Activated T-helper 1 cell treated with anti-CD3 and anti-CD28 coated beads, Interleukin-12 subunit alpha, Interleukin-12 subunit beta, Interleukin-2, Interleukin-4 antibody, amounts not matched to agents 30 ng/mL and 10 ng/mL and 1 ng/mL, durations not matched to agents 14 hours and 24 hours and 36 hours (primary cell): Measurements from ENCODE around the gene PTPA. TPM values are rescaled to one million over a fixed set of nuclear protein-coding genes. Genes with fewer than 3 reads are reported as not detected.
"Not testable (repeated sequence)": the region's sequence is repeated elsewhere in the genome, so short reads cannot be mapped to it uniquely, and the experiment has no call there.

Experiments
- DNase-seq: peaks from one replicate; pipeline ENCODE4 v3.0.0; 2021; ENCODE audit warnings: low spot score
- H3K27ac Mint-ChIP-seq: one replicate; pipeline ENCODE4 v1.8.0; 2021; ENCODE audit warnings: mild to moderate bottlenecking, mixed read lengths
- H3K27me3 Mint-ChIP-seq: one replicate; pipeline ENCODE4 v1.8.0; 2022; ENCODE audit warnings: mild to moderate bottlenecking, moderate library complexity, mixed read lengths; ENCODE audit not compliant: insufficient read depth
- H3K36me3 Mint-ChIP-seq: one replicate; pipeline ENCODE4 v1.8.0; 2021; ENCODE audit warnings: low read depth, mixed read lengths
- H3K4me1 Mint-ChIP-seq: one replicate; pipeline ENCODE4 v1.8.0; 2021; ENCODE audit warnings: low read depth, mixed read lengths
- H3K4me3 Mint-ChIP-seq: one replicate; pipeline ENCODE4 v1.8.0; 2021; ENCODE audit warnings: mild to moderate bottlenecking, moderate library complexity, mixed read lengths
- H3K9me3 Mint-ChIP-seq: one replicate; pipeline ENCODE4 v1.8.0; 2021; ENCODE audit warnings: mixed read lengths
- intact Hi-C: fragments of 100-400 bp; cut with micrococcal nuclease; formaldehyde crosslinking; loops from one replicate; pipeline ENCODE4 v1.15.1; 2024
- total RNA-seq: library from RNA; stranded (reverse); gene quantifications from 2 replicates; pipeline ENCODE4 v1.2.3, GENCODE V29; 2022

PTPA gene
- total RNA-seq, 1 donor from 2014 or later, result 114 TPM

DNA sequence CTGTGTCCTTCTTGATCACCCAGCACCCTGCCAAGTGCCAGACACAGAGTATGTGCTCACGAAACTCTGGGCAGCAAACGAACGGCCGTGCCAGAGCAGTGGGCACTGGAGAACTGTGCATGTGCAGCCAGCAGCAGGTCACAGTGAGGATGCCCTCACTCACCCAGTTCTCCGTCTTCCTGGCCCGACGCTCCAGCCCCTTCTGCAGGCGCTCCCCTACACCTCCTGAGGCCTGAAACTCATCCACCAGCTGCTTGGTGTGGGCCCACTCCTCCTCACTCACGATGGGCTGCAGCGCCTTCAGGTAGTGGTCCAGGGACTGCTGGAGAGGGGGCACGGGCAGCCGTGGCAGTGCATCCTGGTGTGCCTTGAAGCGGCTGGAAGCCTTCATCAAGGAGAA, 3.6 kb upstream of the PTPA start:
- Mint-ChIP-seq H3K27me3 (no peaks in the 10 kb centered on the region), H3K9me3 (no peaks in the 10 kb centered on the region), H3K36me3 (peaks cover 4% of the 10 kb centered on the region), H3K4me3 (no peak overlapping the region), H3K27ac (no peak overlapping the region), H3K4me1 (peaks cover 22% of the 10 kb centered on the region)
- intact Hi-C loops, result no loop called here
- no peak for DNase-seq

- peak overlapping the region; percentile 84 for H3K4me3 Mint-ChIP-seq
- intact Hi-C loops, result no loop called here
- peaks cover 22% of the 10 kb centered on the region for H3K4me1 Mint-ChIP-seq
These were observed 3.0 kb upstream of the PTPA start for GRCh38 chr9:129108083-129108804.

GRCh38 chr9:129108805-129109536, 2.2 kb upstream of the PTPA start:
- peak overlapping the region; percentile 84 for H3K4me3 Mint-ChIP-seq
- no peak overlapping the region for H3K27ac Mint-ChIP-seq
- no peaks in the 10 kb centered on the region for H3K27me3 Mint-ChIP-seq
- DNase-seq, result no peak
- peaks cover 4% of the 10 kb centered on the region for H3K36me3 Mint-ChIP-seq
- H3K4me1 Mint-ChIP-seq, result peaks cover 22% of the 10 kb centered on the region
- H3K9me3 Mint-ChIP-seq, result no peaks in the 10 kb centered on the region
- intact Hi-C loops, result no loop called here

More at GRCh38 chr9:129108083-129108804, 3.0 kb upstream of the PTPA start:
- H3K36me3 Mint-ChIP-seq, result peaks cover 4% of the 10 kb centered on the region
- H3K27ac Mint-ChIP-seq, result no peak overlapping the region
- DNase-seq, result no peak
- H3K9me3 Mint-ChIP-seq, result no peaks in the 10 kb centered on the region
- H3K27me3 Mint-ChIP-seq, result no peaks in the 10 kb centered on the region

GRCh38 chr9:129109537-129109903, 1.7 kb upstream of the PTPA start:
- Mint-ChIP-seq H3K27me3 (no peaks in the 10 kb centered on the region), H3K27ac (peak overlapping the region; percentile 73), H3K36me3 (peaks cover 4% of the 10 kb centered on the region), H3K9me3 (no peaks in the 10 kb centered on the region), H3K4me3 (peak overlapping the region; percentile 84), H3K4me1 (peaks cover 26% of the 10 kb centered on the region)
- intact Hi-C loops, result no loop called here
- no peak for DNase-seq

GRCh38 chr9:129109952-129110739, 1.1 kb upstream of the PTPA start:
- Mint-ChIP-seq H3K4me1 (peaks cover 32% of the 10 kb centered on the region), H3K27me3 (no peaks in the 10 kb centered on the region), H3K9me3 (no peaks in the 10 kb centered on the region), H3K4me3 (peak overlapping the region; percentile 72), H3K36me3 (peaks cover 4% of the 10 kb centered on the region), H3K27ac (no peak overlapping the region)
- peak; percentile 2 for DNase-seq
- intact Hi-C loops, result loop anchor here (1.0 to 2.0 kb wide), 8 partner anchors 29 to 654 kb away; partner anchors contain the start of genes DOLK, DOLPP1, IER5L and MIGA2

DNA sequence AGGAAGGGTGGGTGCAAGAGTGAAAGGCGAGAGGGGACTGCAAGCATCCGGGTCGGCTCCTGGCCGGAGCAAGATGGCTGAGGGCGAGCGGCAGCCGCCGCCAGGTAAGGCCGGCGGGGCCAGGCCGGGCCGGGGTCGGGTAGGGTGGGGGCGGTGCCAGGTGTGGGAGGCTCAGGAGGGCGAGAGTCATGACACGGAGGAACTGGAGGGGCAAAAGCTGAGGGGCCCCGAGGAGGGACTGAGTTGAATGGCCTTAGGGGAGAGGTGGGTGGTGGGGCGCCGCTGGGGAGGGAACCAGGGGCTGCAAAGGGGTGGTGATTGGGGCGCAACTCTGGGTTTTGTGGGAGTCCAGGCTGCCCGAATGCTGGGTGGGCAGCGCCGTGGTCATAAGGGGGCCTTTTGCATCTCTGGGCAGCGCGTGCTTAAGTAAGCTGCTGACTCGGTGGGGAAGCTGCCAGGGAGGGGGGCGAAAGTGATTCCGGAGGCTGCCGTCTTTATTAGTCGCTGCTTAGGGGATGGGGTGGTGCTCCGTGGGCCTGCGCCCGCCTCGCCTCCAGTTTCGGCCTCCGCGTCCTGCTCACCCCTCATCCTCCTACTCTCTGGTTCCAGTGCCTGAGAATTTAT, 425 bp downstream of the PTPA start:
- peaks cover 36% of the 10 kb centered on the region for H3K4me1 Mint-ChIP-seq
- peak overlapping the region; percentile 96 for H3K4me3 Mint-ChIP-seq
- H3K36me3 Mint-ChIP-seq, result peaks cover 4% of the 10 kb centered on the region
- intact Hi-C loops, result loop anchor here (1.0 to 2.0 kb wide), 4 partner anchors 20 to 559 kb away; partner anchors contain the start of genes SPOUT1 and SPTAN1
- H3K27me3 Mint-ChIP-seq, result no peaks in the 10 kb centered on the region
- DNase-seq, result no peak
- H3K27ac Mint-ChIP-seq, result peak overlapping the region; percentile 93
- H3K9me3 Mint-ChIP-seq, result no peaks in the 10 kb centered on the region

GRCh38 chr9:129112526-129112925, 1.3 kb downstream of the PTPA start:
- intact Hi-C loops, H3K27me3 Mint-ChIP-seq, DNase-seq, H3K9me3 Mint-ChIP-seq, H3K36me3 Mint-ChIP-seq: not testable (repeated sequence)
- Mint-ChIP-seq H3K4me3 (peak overlapping the region; percentile 96), H3K27ac (peak overlapping the region; percentile 93), H3K4me1 (peaks cover 36% of the 10 kb centered on the region)

- H3K9me3 Mint-ChIP-seq, result no peaks in the 10 kb centered on the region
These were observed 2.6 kb downstream of the PTPA start for GRCh38 chr9:129113645-129114304.

DNA sequence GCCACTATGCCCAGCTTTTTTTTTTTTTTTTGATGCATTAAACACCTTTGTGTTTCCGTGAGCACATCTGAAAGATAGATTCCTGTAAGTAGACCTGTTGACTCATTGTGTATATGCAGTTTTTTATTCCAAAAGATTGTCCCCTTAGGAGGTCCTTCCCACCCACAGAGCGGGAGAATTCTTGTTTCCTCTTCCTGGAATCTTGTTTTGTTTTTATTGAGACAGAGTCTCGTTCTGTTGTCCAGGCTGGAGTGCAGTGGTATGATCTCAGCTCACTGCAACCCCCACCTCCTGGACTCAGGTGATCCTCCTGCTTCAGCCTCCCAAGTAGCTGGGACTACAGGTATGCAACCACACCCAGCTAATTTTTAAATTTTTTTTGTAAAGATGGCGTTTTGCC, 7.6 kb downstream of the PTPA start:
- Mint-ChIP-seq H3K9me3 (no peaks in the 10 kb centered on the region), H3K27me3 (no peaks in the 10 kb centered on the region), H3K27ac (no peak overlapping the region), H3K36me3 (peaks cover 9% of the 10 kb centered on the region), H3K4me1 (peaks cover 13% of the 10 kb centered on the region), H3K4me3 (no peak overlapping the region)
- intact Hi-C loops, result no loop called here
- no peak for DNase-seq

More at GRCh38 chr9:129113645-129114304, 2.6 kb downstream of the PTPA start:
- Mint-ChIP-seq H3K27me3 (no peaks in the 10 kb centered on the region), H3K4me3 (peak overlapping the region; percentile 15), H3K4me1 (peaks cover 30% of the 10 kb centered on the region), H3K27ac (no peak overlapping the region), H3K36me3 (peaks cover 4% of the 10 kb centered on the region)
- DNase-seq, result no peak
- intact Hi-C loops, result no loop called here

GRCh38 chr9:129121483-129121882, 10.3 kb downstream of the PTPA start:
- DNase-seq, result no peak
- no peaks in the 10 kb centered on the region for H3K4me1 Mint-ChIP-seq
- no peak overlapping the region for H3K4me3 Mint-ChIP-seq
- H3K36me3 Mint-ChIP-seq, result peaks cover 14% of the 10 kb centered on the region
- no peak overlapping the region for H3K27ac Mint-ChIP-seq
- intact Hi-C loops, result no loop called here
- H3K27me3 Mint-ChIP-seq, result no peaks in the 10 kb centered on the region
- no peaks in the 10 kb centered on the region for H3K9me3 Mint-ChIP-seq

DNA sequence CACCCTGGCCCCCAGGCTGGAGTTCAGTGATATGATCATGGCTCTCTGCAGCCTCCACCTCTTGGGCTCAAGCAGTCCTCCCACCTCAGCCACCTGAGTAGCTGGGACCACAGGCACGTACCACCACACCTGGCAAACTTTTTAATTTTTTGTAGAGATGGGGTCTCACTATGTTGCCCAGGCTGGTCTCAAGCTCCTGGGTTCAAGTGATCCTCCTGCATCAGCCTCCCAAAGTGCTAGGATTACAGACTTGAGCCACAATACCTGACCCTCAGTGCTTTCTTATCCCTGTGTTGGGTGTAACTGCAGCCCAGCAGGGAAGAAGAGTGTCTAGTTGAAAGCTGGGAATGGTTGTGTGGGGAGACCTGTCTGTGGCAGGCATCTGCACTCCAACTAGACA, 10.9 kb downstream of the PTPA start:
- Mint-ChIP-seq H3K4me1 (no peaks in the 10 kb centered on the region), H3K9me3 (no peaks in the 10 kb centered on the region), H3K27ac (no peak overlapping the region), H3K4me3 (no peak overlapping the region), H3K27me3 (no peaks in the 10 kb centered on the region), H3K36me3 (peaks cover 14% of the 10 kb centered on the region)
- intact Hi-C loops, result no loop called here
- no peak for DNase-seq

DNA sequence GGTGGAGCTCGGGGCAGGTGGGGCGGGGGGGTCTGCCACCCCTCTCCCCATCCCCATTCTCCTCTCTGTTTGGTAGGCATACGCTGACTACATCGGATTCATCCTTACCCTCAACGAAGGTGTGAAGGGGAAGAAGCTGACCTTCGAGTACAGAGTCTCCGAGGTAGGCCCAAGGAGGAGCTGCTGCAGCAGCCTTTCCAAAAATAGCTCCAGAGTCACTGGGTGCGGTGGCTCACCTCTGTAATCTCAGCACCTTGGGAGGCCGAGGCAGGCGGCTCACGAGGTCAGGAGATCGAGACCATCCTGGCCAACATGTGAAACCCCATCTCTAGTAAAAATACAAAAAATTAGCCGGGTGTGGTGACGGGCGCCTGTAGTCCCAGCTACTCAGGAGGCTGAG, 11.8 kb downstream of the PTPA start:
- H3K27ac Mint-ChIP-seq, H3K4me3 Mint-ChIP-seq, intact Hi-C loops, DNase-seq, H3K4me1 Mint-ChIP-seq, H3K9me3 Mint-ChIP-seq, H3K27me3 Mint-ChIP-seq: not testable (repeated sequence)
- peaks cover 16% of the 10 kb centered on the region for H3K36me3 Mint-ChIP-seq
